MG63 (cell line): ENCODE data around the gene IP6K1. TPM values are rescaled to one million over a fixed set of nuclear protein-coding genes. Genes with fewer than 3 reads are reported as not detected.
"Not testable (repeated sequence)": the region's sequence is repeated elsewhere in the genome, so short reads cannot be mapped to it uniquely, and the experiment has no call there.

ENCODE experiments used
- DNase-seq: peaks from one replicate; pipeline ENCODE4 v3.0.0-alpha.2; 2020
- H3K27me3 ChIP-seq: fragments of 250-450 bp; sonication (Bioruptor Pico); 2 replicates; pipeline ENCODE4 v1.5.1; 2020; ENCODE audit warnings: mild to moderate bottlenecking, moderate library complexity
- H3K36me3 ChIP-seq: fragments of 250-450 bp; sonication (Bioruptor Pico); 2 replicates; pipeline ENCODE4 v1.5.1; 2020; ENCODE audit warnings: mild to moderate bottlenecking, moderate library complexity
- H3K4me3 ChIP-seq: fragments of 250-450 bp; sonication (Bioruptor Pico); 2 replicates; pipeline ENCODE4 v1.5.1; 2020; ENCODE audit warnings: mild to moderate bottlenecking, moderate library complexity
- H3K9me3 ChIP-seq: fragments of 250-450 bp; sonication (Bioruptor Pico); 2 replicates; pipeline ENCODE4 v1.5.1; 2020; ENCODE audit warnings: mild to moderate bottlenecking, moderate library complexity
- total RNA-seq: library from RNA; depleted of rRNA; stranded (reverse); fragments of >200 nt; shearing (Covaris generic); gene quantifications from 2 replicates; pipeline ENCODE4 v1.2.3, GENCODE V29; 2014; ENCODE audit warnings: low replicate concordance

IP6K1 gene
- total RNA-seq, 1 experiment from 2014 or later: 19.5 TPM

GRCh38 chr3:49780975-49781365, 5.4 kb downstream of the IP6K1 start:
- H3K4me3 ChIP-seq, H3K9me3 ChIP-seq, H3K27me3 ChIP-seq, H3K36me3 ChIP-seq, DNase-seq: not testable (repeated sequence)

DNA sequence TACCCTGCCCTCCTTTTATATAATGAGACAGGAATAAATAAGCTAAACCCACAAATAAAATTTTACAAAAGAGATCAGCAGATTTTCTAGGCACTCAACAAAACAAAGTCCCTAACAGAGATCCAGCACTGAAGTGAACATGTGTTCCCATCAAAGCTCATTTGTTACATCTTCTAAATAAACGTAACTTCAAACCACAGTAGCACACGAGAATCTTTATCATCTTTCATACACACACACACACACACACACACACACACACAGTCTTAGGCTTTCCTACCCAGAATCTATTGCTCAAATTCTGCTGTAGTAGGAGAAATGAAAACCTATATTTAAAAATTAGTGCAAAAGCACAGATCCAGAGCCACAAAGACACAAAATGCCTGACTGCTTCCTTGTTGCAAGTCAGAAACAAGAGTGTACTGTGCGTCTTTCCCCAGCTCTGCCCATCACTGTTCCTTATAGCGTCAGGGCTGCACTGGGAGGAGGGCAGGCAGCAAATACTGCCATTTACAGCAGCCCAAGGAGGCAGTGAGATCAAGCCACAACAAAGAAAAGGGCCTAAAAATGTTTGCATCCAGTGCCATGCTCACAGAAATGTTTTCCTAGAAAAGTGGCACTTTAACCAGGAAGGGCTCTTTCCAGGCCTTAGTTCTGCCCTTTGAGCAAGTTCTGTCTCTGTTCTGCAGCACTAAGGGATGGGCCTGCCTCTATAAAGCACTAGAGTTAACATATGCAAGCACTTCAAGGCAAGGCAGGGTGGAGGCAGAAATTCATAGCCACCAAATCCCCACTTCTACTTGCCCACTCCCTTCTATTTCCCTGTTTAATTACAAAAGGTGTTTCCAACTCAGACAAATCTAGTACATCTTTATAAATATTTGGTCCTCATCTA, 6.0 kb downstream of the IP6K1 start:
- DNase-seq: no peak
- peaks cover 4% of the 10 kb centered on the region; the same call in 1 of the 2 replicates for H3K36me3 ChIP-seq
- H3K27me3 ChIP-seq: no peaks in the 10 kb centered on the region
- H3K9me3 ChIP-seq: no peaks in the 10 kb centered on the region
- no peak overlapping the region for H3K4me3 ChIP-seq

GRCh38 chr3:49779358-49780079, 6.8 kb downstream of the IP6K1 start:
- no peaks in the 10 kb centered on the region for H3K36me3 ChIP-seq
- DNase-seq: no peak
- no peaks in the 10 kb centered on the region for H3K9me3 ChIP-seq
- no peak overlapping the region for H3K4me3 ChIP-seq
- H3K27me3 ChIP-seq: no peaks in the 10 kb centered on the region

GRCh38 chr3:49776101-49776500, 10.2 kb downstream of the IP6K1 start:
- DNase-seq, H3K36me3 ChIP-seq, H3K9me3 ChIP-seq, H3K4me3 ChIP-seq, H3K27me3 ChIP-seq: not testable (repeated sequence)

DNA sequence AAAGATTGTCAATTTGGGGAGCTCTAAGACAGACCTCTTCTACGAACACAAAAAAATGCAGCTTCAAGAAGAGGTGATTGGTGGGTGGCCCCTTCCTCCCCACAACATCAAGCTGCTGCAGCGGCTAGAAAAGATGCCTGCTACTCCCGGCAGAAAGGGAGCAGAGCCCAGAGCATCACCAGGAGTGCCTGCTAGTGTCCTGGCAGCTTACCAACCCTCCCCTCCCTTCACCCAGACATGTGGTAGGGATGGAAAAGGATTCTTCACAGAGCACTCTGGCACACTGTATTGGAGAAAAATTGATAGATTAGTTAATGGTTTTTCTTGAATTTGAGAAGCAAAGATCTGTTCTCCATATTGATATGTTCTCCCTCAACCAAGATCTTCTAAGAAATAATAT, 10.8 kb downstream of the IP6K1 start:
- no peak for DNase-seq

DNA sequence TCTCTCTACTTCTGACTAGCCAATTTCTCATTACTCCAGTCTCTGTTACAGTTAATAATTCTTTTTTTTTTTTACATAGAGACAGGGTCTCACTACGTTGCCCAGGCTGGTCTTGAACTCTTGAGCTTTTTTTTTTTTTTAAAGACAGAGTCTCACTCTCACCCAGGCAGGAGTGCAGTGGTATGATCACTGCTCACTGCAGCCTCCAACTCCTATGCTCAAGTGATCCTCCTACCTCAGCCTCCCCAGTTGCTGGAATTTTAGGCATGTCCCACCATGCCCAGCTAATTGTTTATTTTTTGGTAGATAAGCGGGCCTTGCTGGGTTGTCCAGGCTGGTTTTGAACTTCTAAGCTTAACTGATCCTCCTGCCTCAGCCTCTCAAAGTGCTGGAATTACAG, 13.6 kb downstream of the IP6K1 start:
- no peaks in the 10 kb centered on the region for H3K9me3 ChIP-seq
- H3K36me3 ChIP-seq: no peaks in the 10 kb centered on the region
- no peak overlapping the region for H3K4me3 ChIP-seq
- DNase-seq: no peak
- no peaks in the 10 kb centered on the region for H3K27me3 ChIP-seq

More for the DNA sequence above, 10.8 kb downstream of the IP6K1 start:
- Histone ChIP-seq H3K36me3 (no peaks in the 10 kb centered on the region), H3K4me3 (no peak overlapping the region), H3K9me3 (no peaks in the 10 kb centered on the region), H3K27me3 (no peaks in the 10 kb centered on the region)

DNA sequence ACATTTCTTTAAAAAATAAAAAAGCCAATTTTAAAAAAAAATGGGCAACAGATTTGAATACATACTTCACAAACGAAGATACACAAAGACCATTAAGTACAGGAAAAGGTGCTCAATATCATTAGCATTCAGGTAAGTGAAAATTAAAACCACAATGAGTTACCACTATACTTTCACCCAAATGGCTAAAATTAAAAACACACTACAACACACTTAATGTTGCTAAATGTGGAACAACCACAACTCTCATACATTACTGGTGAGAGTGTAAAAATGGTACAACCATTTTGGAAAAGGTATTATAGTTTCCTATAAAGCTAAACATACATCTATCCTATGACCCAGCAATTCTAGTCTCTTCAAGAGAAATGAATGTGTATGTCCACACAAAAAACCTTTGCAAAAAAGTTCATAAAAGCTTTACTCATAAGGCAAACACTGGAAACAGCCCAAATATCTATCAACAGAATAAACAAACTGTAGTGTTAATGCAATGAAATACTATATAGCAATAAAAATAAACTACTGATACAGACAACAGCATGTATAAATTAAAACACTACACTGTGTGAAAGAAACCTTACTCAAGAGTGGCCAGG, 14.9 kb downstream of the IP6K1 start:
- no peaks in the 10 kb centered on the region for H3K27me3 ChIP-seq
- H3K9me3 ChIP-seq: no peaks in the 10 kb centered on the region
- H3K36me3 ChIP-seq: no peaks in the 10 kb centered on the region
- DNase-seq: no peak
- H3K4me3 ChIP-seq: no peak overlapping the region

GRCh38 chr3:49769926-49770325, 16.4 kb downstream of the IP6K1 start:
- Histone ChIP-seq H3K36me3 (no peaks in the 10 kb centered on the region), H3K27me3 (no peaks in the 10 kb centered on the region), H3K4me3 (no peak overlapping the region), H3K9me3 (no peaks in the 10 kb centered on the region)
- DNase-seq: no peak

GRCh38 chr3:49769286-49769915, 16.9 kb downstream of the IP6K1 start:
- Histone ChIP-seq H3K9me3 (no peaks in the 10 kb centered on the region), H3K36me3 (no peaks in the 10 kb centered on the region), H3K27me3 (no peaks in the 10 kb centered on the region), H3K4me3 (no peak overlapping the region)
- no peak for DNase-seq

- H3K36me3 ChIP-seq: no peaks in the 10 kb centered on the region
Measured at GRCh38 chr3:49763981-49764380, 22.4 kb downstream of the IP6K1 start.

GRCh38 chr3:49761661-49762060, 24.7 kb downstream of the IP6K1 start:
- Histone ChIP-seq H3K36me3 (no peaks in the 10 kb centered on the region), H3K27me3 (no peaks in the 10 kb centered on the region), H3K4me3 (no peak overlapping the region), H3K9me3 (no peaks in the 10 kb centered on the region)
- DNase-seq: no peak

More at GRCh38 chr3:49763981-49764380, 22.4 kb downstream of the IP6K1 start:
- H3K4me3 ChIP-seq: no peak overlapping the region
- no peaks in the 10 kb centered on the region for H3K27me3 ChIP-seq
- no peaks in the 10 kb centered on the region for H3K9me3 ChIP-seq
- no peak for DNase-seq

GRCh38 chr3:49759226-49759625, 27.1 kb downstream of the IP6K1 start:
- DNase-seq: no peak
- H3K27me3 ChIP-seq: no peaks in the 10 kb centered on the region
- no peaks in the 10 kb centered on the region for H3K36me3 ChIP-seq
- H3K9me3 ChIP-seq: no peaks in the 10 kb centered on the region
- H3K4me3 ChIP-seq: no peak overlapping the region

GRCh38 chr3:49757197-49757596, 29.1 kb downstream of the IP6K1 start:
- H3K4me3 ChIP-seq: no peak overlapping the region
- DNase-seq: no peak
- no peaks in the 10 kb centered on the region for H3K36me3 ChIP-seq
- H3K27me3 ChIP-seq: no peaks in the 10 kb centered on the region
- H3K9me3 ChIP-seq: no peaks in the 10 kb centered on the region

DNA sequence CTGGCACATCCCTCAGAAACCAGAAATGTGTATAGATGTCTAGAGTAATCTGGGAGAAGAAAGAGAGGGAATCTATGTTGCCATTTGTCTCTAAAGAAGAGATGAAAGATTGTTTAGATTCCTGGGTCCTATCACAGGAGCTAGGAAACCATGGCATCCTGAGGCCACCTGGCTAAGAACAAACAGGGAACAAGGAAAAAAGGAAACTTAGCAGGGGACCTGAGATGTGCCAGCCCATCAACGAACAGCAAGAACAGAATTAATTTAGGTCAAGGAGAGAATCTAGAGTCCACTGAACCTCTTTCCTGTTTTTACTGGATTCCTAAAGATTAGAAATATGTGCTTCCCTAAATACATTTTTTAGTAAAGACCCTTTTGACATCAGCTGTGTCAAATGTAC, 30.3 kb downstream of the IP6K1 start:
- H3K9me3 ChIP-seq: no peaks in the 10 kb centered on the region
- no peaks in the 10 kb centered on the region for H3K27me3 ChIP-seq
- H3K4me3 ChIP-seq: no peak overlapping the region
- no peaks in the 10 kb centered on the region for H3K36me3 ChIP-seq
- DNase-seq: no peak

GRCh38 chr3:49754536-49754935, 31.8 kb downstream of the IP6K1 start:
- Histone ChIP-seq H3K36me3 (no peaks in the 10 kb centered on the region), H3K9me3 (no peaks in the 10 kb centered on the region), H3K4me3 (no peak overlapping the region), H3K27me3 (no peaks in the 10 kb centered on the region)
- DNase-seq: no peak

GRCh38 chr3:49751501-49751900, 34.8 kb downstream of the IP6K1 start:
- Histone ChIP-seq H3K36me3 (no peaks in the 10 kb centered on the region), H3K9me3 (no peaks in the 10 kb centered on the region), H3K27me3 (no peaks in the 10 kb centered on the region), H3K4me3 (no peak overlapping the region)
- DNase-seq: no peak

GRCh38 chr3:49750056-49750455, 36.3 kb downstream of the IP6K1 start:
- no peak for DNase-seq
- no peak overlapping the region for H3K4me3 ChIP-seq
- no peaks in the 10 kb centered on the region for H3K9me3 ChIP-seq
- no peaks in the 10 kb centered on the region for H3K36me3 ChIP-seq
- no peaks in the 10 kb centered on the region for H3K27me3 ChIP-seq
